Colon (tissue), 2 donors: ENCODE data around the gene SMCHD1.

Experiments
- FAIRE-seq: peaks from 2 replicates; lab custom pipeline; 2012; peaks lifted over from hg19 to GRCh38; lab: Jason Lieb, UNC
- donor health status: control.
- donor health status: control.

The SMCHD1 gene

DNA sequence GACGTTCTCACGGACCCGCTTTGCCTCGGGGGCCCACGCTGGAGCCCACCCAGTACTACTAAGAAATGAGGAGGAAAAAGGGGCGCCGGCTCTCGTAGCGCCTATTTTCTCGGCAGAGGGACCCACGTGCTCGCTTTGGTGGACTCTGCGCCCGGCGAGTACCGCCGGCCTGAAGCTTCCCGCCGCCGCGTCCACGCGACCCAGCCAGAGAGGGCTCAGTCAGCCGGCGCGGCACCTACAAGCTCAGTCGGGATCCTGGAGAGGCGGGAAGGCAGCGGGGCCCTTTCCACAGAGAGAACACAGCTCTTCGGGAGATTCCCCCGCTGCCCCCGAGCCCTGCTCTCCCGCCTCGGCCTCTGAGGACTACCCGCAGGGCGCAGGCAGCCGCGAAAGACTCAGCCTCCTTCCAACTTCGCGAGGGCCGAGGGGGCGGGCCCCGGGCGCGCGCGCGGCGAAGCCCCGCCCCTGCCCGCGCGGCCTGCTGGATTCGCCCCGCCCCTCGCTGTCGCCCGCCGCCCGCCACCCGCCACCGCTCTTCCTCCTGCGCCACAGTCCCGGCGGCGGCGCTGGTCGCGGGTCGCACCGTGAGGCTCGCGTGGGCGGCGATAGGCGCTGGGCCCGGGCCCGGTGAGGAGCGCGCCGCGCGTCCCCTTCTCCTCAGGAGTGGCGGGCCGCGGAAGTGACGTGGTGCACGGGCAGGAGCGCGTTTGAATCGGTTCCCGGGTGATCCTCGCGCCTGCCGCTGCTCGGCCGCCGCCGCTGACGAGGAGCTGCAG, at the start of gene SMCHD1:
SMCHD1 (plus strand) TSS at position 549 of the 776 bp plus-strand sequence. CDS start 350 bp downstream, outside the sequence.
- FAIRE-seq = no peak

DNA sequence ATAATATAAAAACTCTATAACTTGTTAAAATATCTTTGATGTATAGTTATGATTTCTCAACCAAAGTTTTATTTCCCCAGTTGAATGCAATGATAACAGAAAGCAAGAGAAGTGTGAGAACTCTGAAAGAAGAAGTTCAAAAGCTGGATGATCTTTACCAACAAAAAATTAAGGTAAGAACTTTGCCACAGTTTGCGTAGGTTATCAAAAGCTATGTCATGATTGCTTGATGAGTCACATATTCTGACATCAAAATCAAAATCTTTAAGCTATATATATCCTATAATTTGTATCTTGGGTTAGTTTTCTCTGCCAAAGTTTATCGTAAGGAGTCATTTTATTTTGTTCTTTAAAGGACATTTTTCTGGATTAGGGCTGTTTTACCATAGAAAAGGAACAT, 49.2 kb upstream of the SMCHD1 start:
- FAIRE-seq = no peak

DNA sequence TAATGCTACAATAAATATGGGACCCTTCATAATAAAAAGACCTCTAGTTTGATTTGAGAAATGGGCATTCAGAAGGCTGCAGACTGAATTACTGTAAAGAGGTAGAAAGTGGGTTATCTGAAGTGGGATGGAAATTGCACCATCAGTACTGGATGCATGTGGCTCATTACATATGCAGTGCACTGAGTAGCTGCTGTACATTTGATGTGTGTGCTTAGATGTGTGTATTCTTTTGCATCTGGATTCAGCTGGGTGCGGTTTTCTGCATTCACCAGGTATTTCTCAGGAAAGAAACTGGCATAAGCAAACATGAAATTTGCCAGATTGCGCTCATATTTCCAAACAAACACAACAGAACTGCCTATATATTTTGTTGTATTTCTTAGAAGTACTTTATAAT, 45.9 kb upstream of the SMCHD1 start:
- no peak for FAIRE-seq

DNA sequence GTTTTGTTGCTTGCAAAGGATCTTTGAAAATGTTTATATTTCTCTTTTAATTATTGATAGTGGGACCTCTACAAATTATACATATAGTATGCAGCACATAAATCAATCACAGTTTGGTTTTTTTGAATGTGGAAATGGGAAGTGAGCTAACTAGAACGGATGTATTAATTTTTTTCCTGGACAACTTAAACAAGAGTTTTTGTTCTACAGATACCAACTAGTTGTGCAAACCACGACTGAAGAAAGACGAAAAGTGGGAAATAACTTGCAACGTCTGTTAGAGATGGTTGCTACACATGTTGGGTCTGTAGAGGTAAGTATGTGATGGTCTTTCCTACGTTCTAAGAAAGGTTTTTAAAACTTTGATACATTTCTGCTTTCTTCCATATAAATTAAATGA, 45.0 kb upstream of the SMCHD1 start:
- FAIRE-seq = no peak

DNA sequence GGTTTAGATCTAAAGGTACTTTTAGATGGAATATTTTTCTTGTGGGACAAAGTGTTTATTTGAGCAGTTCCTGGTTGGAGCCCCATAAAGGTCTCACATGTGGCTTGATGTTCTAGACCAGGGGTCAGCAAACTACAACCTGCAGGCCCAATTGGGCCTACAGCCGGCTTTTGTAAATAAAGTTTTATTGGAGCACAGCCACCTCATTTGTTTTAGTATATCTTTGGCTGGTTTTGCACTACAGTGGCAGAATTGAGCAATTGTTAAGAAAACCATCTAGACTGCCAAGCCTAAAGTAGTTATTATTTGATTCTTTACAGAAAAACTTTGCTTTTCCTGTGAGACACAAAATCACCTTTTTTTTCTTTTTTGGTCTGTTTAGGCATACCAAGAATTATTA, 42.5 kb upstream of the SMCHD1 start:
- FAIRE-seq = no peak

DNA sequence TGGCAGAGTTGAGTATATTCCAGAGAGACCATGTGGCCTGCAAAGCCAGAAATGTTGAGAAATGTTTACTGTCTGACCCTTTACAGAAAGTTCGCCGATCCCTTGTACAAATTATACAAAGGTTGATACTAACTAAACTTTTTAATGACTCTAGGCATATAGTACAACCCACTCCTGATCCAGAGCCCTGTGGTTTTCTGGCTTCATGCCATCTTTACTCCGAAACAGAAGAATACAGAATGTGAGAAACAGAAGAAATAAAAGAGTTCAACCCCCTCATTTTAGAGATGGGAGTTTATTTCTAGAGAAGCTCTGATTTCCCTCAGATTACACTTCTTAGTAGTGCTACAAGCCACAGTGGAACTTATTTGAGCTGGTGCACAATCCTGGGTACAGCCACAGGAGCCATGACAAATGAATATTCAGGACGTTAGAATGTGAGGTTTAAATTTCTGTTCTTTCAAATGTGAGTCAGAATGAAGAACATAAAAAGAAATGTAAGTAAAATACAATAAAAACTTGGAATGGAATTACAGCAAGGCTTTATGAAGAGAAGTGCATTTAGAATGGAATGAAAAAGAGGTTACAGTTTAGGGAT, 38.0 kb upstream of the SMCHD1 start:
- FAIRE-seq = no peak

DNA sequence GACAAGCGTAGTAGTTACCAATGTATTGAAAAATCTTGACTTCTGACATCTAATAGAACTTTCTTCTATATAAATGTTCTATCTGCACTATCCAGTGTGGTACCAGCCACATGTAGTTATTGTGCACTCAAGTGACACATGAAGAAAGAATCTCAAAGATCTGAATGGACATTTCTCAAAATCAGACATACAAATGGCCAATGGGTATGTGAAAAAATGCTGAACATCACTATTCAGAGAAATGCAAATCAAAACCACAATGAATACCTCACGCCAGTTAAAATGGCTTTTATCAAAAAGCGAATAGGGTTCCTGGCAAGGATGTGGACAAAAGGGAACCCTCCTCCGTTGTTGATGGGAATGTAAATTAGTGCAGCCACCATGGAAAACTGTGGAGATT, 37.5 kb upstream of the SMCHD1 start:
- no peak for FAIRE-seq

DNA sequence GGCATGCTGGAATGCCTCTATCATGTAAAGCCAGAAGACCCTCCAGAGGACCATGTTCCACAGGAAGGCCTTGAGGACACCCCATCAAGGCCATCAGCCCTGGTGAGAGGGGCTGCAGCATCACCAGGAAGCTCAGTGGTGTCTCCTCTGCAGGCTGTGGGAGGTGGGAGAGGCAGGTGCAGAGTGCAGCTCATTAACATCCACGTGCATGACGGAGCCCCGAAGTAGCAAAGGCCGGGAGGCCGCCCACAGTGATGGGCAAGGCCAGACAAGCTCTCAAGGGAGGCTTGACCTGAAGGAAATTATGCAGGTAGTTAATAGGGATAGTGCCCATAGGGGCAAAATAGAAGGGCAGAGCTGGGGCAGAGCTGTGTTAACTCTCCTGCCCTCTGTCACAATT, 30.3 kb upstream of the SMCHD1 start:
- FAIRE-seq = no peak

DNA sequence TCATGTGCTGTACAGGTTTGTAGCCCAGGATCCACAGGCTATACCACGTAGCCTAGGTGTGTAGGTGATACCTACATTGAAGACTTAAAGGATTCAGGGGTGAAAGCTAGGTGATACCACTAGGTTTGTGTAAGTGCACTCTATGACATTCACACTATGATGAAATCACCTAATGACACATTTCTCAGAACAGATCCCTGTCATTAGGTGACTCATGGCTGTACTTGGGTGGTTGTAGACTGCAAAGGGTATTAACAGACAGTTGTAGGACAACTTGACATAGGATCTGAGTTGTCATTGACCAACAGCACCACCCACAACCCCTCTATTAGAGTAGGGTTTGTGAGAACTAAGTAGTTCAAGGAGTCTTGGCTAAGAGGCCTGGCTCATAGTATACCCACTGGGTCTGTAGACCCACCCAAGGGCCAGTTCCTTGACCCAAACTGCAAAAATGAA, 27.7 kb upstream of the SMCHD1 start:
- no peak for FAIRE-seq

DNA sequence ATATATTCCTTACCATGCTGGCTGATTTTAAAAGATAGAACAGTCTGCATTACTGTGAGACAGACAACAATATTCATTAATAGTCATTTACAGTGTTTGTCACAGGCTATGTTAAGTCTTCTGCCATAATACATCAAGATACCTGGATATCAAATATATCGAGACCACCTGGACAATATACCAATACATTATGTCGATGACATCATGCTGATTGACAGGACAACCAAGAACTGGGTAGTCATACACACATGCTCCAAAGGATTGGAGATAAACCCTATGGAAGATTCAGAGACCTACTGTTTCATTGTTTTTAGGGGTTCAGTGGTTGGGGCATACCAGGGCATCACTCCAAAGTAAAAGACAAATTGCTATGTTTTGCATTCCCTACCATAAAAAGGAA, 26.5 kb upstream of the SMCHD1 start:
- FAIRE-seq = no peak

DNA sequence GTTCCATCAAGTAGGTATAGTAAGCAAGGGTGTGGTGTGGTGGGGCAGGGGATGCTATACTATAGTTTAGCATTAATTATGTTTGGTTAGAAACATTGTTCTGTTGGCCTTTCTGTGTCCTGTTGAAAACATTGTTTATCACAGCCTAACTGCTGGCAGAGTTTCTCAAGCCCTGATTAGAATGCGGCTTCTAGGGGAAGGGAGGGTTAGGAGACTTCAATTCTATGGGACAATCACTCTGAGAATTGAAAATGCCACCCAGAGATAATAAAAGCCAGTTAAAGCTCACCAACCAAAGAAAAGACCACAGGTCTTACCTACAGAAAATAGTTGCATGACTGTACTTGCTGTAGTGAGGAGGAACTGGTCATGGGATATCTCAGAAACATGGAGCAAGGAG, 19.9 kb upstream of the SMCHD1 start:
- no peak for FAIRE-seq

DNA sequence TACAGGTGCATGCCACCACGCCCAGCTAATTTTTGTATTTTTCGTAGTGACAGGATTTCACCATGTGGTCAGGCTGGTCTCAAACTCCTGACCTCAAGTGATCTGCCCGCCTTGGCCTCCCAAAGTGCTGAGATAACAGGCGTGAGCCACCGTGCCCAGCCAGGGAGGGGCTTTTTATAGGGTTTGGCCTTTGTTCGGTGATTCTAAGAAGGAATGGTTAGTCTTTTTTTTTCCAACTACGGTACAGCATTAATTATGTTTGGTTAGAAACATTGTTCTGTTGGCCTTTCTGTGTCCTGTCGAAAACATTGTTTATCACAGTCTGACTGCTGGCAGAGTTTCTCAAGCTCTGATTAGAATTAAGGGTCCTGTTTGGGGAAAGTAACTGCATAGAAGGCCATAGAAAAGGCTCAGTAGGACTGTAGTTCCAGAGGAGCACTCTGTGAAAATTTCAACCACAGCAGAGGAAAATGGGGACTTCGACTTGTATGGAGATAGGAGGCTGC, 19.3 kb upstream of the SMCHD1 start:
- FAIRE-seq = no peak

DNA sequence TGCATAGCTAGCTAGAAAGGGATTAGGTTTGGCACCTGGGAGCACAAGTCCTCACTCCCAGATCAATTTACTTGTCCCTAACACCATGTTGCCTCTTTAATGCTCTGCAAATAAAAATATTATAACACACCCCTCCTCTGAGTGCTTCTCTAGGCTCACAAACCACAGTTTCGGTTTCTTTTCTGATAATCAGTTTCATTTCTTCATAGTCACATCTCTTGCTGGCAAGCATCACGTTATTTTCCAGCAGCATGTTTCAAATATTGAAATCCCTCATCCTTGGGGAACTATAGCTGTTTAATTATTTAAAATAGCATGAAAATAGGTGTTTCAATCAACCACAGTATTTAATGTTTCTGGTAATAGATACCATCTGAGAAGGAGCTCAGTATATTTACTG, 13.9 kb upstream of the SMCHD1 start:
- no peak for FAIRE-seq

DNA sequence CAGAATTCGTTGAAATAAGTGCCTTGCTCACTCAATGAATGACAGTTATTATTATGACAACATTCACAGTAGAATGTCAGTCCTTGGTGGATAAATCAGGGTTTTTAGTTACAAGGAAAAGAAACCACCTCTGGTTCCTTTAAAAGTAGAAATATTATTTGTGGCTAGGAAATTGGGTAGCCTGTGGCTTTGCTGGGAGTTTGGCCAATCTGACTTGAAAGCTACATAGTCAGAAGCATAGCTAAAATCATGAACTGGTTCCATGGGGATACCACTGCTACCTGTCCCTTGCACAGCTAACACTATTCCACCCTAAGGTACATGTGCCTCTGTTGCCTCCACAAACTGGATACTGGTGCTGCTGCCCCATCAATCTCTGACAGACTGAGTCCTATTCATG, 12.8 kb upstream of the SMCHD1 start:
- FAIRE-seq = no peak

DNA sequence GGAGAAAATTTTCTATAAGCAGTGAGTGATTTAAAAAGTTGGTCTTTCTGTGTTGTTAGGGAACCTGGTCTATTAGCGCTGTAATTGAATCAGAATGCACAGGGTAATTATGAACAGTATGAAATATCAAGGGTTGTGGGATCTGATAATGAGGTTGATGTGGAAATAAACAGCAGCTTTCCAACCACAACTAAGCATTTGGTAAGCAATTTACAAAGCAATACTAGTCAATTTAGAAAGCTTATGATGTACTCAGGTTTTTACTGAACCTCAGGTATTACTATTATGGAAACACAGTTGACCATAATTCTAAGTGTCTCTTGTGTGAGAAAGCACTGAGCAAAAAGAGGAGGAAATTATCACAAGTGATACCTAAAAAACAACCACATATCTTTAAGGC, 11.0 kb upstream of the SMCHD1 start:
- no peak for FAIRE-seq

DNA sequence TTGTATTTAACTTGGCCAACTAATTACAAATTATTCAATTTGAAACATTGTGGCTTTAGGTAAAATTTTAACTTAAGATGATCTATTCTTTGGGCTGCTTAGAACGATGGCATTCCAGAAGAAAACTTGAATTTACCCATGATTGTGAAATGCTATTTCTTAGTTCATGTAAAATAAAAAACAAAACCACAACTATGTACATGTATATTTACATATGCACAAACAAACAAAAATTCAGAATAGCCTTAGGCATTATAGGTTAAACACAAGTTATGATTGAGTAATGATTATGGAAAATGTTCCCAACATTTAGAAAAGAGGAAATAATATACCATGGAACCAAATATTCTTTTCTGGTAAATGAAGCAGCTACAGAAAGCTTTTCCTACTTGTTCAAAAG, 3.5 kb upstream of the SMCHD1 start:
- no peak for FAIRE-seq

DNA sequence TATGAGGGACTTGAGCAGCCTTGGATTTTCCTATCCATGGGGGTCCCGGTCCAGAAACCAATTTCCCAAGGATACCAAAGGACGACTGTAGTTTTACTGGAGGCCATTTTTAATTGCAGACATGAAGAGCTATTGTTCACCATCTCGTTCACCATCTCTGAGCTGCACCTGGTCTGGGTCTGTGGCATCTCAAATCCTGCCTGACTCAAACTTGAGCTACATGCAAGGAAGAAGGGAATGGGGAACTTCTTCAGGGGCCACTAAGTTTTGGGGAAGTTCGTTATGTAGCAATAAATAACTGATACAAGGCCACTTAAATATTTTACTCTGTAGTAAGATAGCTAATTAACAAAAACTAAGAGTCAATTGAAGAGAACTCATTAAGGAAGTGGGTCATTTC, 2.1 kb upstream of the SMCHD1 start:
- no peak for FAIRE-seq

DNA sequence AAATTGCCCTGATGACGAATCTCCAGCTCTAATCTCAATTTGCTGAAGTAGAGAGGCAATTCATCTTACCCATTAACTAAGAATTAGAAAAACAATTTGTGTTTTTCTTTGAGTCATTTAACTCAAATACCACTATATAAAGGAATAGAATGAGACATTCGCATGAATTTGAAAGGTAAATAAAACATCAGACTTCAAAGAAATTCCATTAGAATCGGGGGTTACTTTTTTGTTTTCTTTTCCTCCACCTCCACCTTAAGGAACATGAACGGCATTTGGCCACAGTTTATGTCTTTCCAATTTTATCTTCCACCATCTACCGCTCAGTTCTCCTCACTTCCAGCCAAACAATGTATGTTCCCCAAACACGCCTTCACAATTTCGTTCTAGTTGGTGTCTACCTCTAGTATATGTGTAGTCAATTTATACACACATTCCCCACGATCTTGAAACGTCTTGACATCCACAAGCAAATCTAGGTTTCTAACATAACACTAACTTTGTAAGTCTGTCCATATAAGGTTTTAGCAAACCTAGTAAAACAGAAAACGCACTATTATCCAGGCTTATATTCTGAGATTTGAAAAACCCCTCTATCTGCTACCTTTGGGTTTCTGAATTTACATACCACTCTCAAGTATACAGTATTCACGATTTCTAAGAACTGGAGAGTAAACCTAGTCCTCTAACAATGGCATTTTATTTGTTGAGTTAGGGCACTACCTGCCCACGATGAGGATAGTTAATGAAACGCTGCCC, 1.2 kb upstream of the SMCHD1 start:
- no peak for FAIRE-seq

DNA sequence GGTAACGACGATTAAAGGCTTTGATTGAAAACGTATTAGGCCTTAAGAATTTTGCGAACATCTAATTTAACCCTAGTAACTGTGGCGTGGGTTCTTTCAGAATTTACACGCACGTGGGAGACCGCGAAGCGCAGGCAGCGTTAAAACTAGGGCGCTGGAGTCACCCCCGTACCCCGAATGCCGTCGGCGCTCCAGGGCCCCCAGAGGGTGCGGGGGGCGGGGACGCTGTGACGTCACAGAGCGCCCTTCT, 673 bp upstream of the SMCHD1 start:
- no peak for FAIRE-seq

DNA sequence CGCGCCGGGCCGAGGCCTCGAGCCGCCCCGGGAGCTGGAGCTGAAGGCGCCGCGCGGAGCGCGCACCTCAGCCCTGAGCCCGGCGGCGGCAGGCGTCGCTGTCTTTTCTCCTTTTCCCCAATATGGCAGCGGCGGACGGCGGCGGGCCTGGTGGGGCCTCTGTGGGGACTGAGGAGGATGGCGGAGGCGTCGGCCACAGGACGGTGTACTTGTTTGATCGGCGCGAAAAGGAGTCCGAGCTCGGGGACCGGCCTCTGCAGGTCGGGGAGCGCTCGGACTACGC, 369 bp downstream of the SMCHD1 start:
- no peak for FAIRE-seq

DNA sequence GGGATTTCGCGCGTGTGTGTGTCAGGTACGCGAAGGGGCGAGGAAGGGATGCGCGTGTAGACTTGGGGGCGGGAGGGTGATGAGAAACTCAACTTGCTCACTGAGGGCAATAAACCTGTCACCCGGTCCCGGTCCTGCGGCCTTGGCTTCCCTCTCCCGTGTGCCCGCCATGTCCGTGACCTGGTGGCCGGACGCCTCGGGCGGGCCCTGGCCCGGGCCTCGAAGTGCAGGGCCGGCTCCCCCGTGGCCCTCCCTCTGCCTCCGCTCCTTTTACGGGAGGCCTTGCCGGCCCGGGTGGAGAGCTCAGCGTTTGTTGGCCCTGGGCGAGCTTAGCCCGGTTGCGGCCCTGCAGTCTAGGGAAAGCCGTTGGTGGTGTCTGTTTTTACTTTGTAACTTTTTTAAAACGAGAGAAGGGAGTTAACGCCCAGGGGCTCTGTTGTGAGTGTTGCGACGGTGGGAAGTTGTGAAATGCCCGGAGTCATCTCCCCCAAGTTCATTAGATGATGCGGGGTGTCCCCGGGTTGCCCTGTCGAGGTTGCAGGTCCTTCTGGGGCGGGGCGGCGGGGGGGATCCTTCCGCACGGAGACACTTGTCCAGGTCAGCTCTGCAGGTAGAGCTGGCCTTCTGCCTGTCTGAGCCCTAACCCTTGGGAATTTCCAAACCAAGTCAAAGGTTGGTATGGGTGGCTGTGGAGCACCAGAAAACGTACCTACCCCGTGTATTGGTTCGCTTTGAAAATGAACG, 883 bp downstream of the SMCHD1 start:
- no peak for FAIRE-seq

DNA sequence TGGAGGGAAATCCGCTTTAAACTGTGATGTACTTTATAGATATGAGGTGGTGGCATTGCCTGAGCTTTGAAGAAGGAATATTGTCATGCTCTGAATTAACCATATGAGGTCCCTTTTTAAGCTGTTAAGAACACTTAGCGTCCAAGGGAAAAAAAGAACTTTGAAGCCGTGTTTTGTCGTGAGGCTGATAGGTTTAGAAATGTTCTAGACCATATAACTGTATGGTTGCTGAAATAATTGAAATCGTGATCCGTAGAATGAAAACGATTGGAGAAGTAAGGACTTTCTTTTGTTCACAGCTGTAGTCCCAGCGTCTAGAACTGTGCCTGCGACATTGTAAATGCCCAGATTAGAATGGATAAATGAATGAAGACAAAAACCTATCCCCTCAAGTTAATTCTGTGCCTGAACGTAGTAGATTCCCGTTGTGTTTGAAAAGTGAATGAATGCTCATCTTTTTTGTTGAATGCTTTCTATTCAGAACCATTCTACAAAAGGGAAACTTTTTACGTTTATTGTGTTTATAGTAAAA, 1.5 kb downstream of the SMCHD1 start:
- FAIRE-seq = no peak
